AG09319 (cell line): Measurements from ENCODE around the gene DDIAS.

Experiments used
- DNase-seq: peaks from one replicate; pipeline ENCODE4 v3.0.0-alpha.2; 2010; ENCODE audit warnings: low read depth; ENCODE audit errors: extremely low read depth
- TF ChIP-seq, protein P1 (sequence below): IDR thresholded peaks from 2 replicates; pipeline ENCODE4 v1.5.1; 2011; ENCODE audit warnings: low read depth, mild to moderate bottlenecking, inconsistent platforms, low read length, moderate library complexity

DDIAS gene

DNA sequence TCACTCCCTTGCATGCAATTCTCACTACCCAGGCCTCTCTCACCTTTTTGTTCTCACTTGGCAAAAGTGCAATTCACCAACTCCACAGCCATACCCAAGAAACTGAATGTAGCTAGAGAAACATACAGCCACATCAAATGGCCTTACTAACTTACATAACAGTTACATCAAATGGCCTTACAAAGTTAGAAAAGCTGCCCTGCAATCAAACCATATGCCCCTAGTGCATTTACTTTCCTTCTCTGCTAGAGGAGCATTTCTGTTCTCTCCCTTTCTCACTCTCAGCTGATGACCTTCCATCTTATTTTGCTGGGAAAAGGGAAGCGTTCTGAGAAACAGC is 11.6 kb upstream of the DDIAS start:
- TF ChIP-seq, protein P1, sequence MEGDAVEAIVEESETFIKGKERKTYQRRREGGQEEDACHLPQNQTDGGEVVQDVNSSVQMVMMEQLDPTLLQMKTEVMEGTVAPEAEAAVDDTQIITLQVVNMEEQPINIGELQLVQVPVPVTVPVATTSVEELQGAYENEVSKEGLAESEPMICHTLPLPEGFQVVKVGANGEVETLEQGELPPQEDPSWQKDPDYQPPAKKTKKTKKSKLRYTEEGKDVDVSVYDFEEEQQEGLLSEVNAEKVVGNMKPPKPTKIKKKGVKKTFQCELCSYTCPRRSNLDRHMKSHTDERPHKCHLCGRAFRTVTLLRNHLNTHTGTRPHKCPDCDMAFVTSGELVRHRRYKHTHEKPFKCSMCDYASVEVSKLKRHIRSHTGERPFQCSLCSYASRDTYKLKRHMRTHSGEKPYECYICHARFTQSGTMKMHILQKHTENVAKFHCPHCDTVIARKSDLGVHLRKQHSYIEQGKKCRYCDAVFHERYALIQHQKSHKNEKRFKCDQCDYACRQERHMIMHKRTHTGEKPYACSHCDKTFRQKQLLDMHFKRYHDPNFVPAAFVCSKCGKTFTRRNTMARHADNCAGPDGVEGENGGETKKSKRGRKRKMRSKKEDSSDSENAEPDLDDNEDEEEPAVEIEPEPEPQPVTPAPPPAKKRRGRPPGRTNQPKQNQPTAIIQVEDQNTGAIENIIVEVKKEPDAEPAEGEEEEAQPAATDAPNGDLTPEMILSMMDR, result no peak
- DNase-seq, result no peak

DNA sequence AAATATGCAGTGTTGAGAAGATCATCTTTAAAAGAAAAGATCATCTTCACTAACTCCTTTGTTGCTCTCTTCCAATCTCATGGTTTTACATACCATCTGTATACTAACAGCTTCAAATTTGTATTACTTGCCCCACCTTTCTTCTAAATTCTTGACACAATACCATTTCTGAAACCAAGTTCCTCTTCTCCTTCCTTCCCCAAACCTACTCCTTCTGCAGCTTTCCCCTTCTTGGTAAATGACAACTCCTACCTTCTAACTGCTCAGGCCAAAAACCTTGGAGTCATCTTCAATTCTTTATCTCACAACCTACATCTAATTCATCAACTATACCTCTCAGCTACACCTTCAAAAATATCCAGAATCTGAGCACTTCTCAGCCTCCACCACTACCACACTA is 10.6 kb upstream of the DDIAS start:
- DNase-seq, result no peak
- TF ChIP-seq, protein P1, result no peak

DNA sequence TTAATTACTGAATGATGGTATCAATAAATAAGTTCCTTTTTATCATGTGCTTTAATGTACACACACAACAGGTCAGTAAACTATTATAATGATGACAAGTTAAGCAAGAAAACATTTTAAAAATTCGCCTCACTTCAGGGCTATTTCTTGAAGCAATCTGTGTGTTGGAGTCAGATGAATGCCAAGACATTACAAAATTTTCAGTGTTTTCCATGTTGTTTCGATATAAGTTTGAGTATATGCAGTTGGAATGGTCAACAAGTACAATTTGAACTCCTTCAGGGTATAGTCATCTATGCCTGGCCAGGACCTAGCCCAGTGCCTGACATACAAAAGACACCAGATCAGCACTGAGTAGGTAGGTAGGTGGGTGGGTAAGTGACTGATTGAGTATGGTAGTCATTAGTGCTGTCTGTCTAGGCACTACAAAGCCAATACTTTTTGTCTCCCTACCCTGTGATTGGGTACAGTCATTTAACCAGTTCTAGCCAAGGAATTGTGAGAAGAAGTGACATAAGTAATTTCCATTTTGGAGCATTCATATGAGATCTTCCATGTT is 8.8 kb upstream of the DDIAS start:
- no peak for DNase-seq
- TF ChIP-seq, protein P1, result no peak

DNA sequence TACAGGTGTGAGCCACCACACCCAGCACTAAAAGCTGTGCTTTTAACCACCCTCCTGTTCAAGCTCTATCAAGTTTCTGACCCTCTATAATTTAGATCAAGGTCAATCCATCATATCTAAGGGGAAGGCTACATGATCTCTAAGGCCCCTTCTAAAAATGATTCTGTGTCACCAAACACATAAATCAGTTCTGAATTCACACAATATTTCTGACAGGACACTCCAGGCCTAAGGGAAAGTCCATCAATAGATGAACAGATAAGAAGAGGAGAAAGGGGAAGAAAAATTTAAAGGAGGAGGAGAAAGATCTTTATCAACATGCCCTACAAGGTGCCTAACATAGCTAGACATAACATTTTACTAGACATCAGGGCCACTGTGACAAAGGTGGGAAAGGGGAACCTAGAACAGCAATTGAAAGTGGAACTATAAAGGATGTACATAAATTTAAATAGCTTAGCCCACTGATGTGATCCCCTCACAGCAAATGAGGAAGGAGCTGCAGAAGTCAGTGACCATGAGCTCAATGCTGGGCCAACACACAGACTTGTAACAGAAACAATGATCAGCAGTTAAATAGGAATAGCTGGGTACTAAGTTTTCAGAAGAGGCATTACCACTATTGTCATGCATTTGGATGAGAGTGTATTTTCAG is 6.0 kb upstream of the DDIAS start:
- no peak for DNase-seq
- TF ChIP-seq, protein P1, result no peak

DNA sequence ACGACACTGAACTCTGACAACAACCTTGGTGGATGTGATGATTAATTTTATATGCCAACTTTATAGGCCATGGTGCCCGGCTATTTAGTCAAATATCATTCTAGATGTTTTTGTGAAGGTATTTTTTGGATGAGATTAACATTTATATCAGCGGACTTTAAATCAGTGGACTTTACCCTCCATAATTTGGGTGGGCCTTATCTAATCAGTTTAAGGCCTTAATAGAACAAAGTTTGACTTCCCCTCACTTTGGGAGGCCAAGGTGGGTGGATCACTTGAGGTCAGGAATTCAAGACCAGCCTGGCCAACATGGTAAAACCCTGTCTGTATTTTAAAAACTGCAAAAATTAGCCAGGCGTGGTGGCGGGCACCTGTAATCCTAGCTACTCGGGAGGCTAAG is 5.4 kb upstream of the DDIAS start:
- no peak for DNase-seq

DNA sequence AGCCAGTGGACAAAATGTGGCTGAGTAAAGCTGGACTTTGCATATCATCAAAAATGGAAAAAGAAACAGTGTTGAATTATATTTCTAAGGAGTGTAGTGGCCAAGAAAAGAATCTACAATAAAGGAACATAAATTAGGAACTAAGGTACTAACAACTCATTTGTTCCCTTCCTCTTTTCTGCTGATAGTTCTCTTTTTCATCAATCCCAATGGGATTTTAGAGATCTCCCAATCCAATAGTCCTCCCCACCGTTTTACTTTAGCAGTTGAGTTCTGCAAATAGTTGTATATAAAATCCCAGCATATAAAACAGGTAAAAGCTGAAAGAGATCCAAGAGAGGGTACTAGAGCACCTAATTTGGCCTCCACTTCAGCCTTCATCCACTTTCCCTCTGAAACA is 3.3 kb upstream of the DDIAS start:
- DNase-seq, result no peak
- TF ChIP-seq, protein P1, result no peak

More for the DNA sequence above, 5.4 kb upstream of the DDIAS start:
- TF ChIP-seq, protein P1, result no peak

DNA sequence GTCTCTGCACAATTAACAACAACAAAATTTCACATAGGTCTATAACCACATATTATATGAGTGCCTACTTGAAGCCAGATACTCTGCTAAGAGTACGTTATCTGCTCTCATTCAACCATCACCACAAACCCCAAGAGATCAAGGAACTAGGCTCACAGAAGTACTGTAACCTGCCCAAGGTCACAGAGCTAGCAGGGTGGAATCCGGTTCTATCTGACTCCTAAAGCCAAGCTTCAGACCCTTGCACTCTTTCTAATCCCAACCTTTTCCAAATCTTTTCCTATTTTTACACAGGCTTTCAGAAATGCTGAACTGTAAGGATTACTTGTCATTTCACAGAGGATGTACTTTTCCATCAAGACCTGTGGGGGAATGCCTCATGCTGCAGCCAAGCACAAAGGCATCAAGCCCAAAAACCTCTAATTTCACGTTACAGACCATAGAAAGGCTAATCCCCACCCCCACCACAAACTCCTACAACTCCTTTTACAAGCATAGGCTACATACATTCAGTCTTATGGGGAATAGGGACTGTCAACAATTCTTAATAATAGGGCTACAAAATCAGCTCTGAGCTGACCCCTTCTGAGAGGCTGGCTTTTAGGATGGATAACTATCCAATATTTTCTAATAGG is 2.2 kb upstream of the DDIAS start:
- TF ChIP-seq, protein P1, result no peak
- DNase-seq, result no peak
